Activated naive CD8-positive, alpha-beta T cell treated with anti-CD3 and anti-CD28 coated beads for 36 hours (primary cell): ENCODE measurements around the gene TGM3. TPM values are rescaled to one million over a fixed set of nuclear protein-coding genes. Genes with fewer than 3 reads are reported as not detected.
A peak's percentile ranks its signal among the peaks of the same experiment; 100 is the strongest.

ENCODE experiments used
- DNase-seq: peaks from one replicate; pipeline ENCODE4 v3.0.0; 2021
- H3K27ac Mint-ChIP-seq: one replicate; pipeline ENCODE4 v1.8.0; 2022; ENCODE audit warnings: mild to moderate bottlenecking, moderate library complexity, mixed read lengths
- H3K27me3 Mint-ChIP-seq: one replicate; pipeline ENCODE4 v1.8.0; 2022; ENCODE audit warnings: mild to moderate bottlenecking, mixed read lengths
- H3K36me3 Mint-ChIP-seq: one replicate; pipeline ENCODE4 v1.8.0; 2021; ENCODE audit warnings: mild to moderate bottlenecking, mixed read lengths
- H3K4me1 Mint-ChIP-seq: one replicate; pipeline ENCODE4 v1.8.0; 2021; ENCODE audit warnings: mixed read lengths
- H3K4me3 Mint-ChIP-seq: one replicate; pipeline ENCODE4 v1.8.0; 2022; ENCODE audit warnings: mild to moderate bottlenecking, moderate library complexity, mixed read lengths
- H3K9me3 Mint-ChIP-seq: one replicate; pipeline ENCODE4 v1.8.0; 2022; ENCODE audit warnings: mixed read lengths
- total RNA-seq, 2 experiments: library from RNA; stranded (reverse); gene quantifications; one replicate each; pipeline ENCODE4 v1.2.3, GENCODE V29; 2021

The TGM3 gene
- total RNA-seq, 2 experiments from 2014 or later: not detected

DNA sequence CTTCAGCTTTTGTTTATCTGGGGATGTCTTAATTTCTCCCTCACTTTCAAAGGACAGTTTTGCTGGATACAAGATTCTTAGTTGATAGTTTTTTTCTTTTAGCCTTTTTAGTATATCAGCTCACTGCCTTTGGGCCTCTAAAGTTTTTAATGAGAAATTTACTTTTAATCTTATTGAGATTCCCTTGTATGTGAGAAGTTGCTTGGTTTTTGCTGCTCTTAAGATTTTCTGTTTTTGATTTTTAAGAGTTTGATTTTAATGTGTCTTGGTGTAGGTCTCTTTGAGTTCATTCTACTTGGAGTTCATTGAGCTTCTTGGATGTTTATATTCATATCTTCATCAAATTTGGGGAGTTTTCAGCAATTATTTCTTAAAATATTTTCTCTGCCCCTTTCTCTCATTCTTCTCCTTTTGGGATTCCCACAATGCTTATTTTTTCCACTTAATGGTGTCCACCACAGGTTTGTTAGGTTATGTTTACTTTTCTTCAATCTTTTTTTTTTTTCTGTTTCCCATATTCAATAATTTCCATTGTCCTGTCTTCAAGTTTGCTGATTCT is 65.3 kb downstream of the TGM3 start:
- peaks cover 27% of the 10 kb centered on the region for H3K27me3 Mint-ChIP-seq
- H3K4me1 Mint-ChIP-seq: no peaks in the 10 kb centered on the region
- peaks cover 23% of the 10 kb centered on the region for H3K9me3 Mint-ChIP-seq
- no peak overlapping the region for H3K4me3 Mint-ChIP-seq
- H3K27ac Mint-ChIP-seq: no peak overlapping the region
- peaks cover 3% of the 10 kb centered on the region for H3K36me3 Mint-ChIP-seq
- no peak for DNase-seq

DNA sequence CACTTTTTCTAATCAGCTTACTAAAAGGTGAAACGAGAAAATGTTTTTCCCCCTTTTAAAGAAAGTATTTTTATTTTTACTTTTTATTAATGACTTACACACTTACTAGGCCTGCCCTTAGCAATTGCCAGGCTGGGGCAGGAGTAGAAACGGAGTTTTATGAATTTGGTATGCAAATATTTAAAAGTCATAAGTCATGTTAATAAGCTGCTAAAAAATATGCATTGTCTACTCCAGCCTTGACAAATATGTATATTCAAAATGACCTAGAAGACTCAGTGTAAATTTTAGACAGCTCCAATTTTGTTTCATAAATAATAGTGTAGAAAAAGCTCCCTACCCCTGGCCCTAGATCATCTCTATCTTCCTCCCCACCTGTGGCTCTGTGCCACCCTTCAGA is 67.4 kb downstream of the TGM3 start:
- no peak for DNase-seq
- no peaks in the 10 kb centered on the region for H3K4me1 Mint-ChIP-seq
- H3K27me3 Mint-ChIP-seq: peaks cover 39% of the 10 kb centered on the region
- H3K36me3 Mint-ChIP-seq: peaks cover 3% of the 10 kb centered on the region
- H3K4me3 Mint-ChIP-seq: no peak overlapping the region
- peaks cover 23% of the 10 kb centered on the region for H3K9me3 Mint-ChIP-seq
- no peak overlapping the region for H3K27ac Mint-ChIP-seq

DNA sequence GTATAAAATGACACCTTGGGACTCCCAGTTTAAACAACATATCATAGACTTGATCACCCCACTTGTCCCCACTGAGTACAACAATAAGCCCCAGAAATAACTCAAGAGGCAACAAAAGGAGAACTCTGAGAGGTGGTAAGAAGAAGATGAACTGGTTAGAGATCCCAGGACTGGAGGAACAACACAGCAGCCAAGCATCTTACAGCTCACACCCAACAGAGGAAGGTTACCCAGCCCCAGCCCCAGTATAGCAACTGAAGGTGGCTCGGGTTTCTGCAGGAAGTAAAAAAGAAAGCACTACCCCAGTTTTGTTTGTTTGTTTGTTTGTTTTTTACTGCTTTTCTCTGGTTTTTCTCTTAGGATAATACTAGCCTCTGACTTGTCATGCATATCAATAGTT is 67.8 kb downstream of the TGM3 start:
- no peak overlapping the region for H3K27ac Mint-ChIP-seq
- peaks cover 23% of the 10 kb centered on the region for H3K9me3 Mint-ChIP-seq
- peaks cover 43% of the 10 kb centered on the region for H3K27me3 Mint-ChIP-seq
- H3K4me1 Mint-ChIP-seq: no peaks in the 10 kb centered on the region
- no peak for DNase-seq
- peaks cover 3% of the 10 kb centered on the region for H3K36me3 Mint-ChIP-seq
- H3K4me3 Mint-ChIP-seq: no peak overlapping the region

DNA sequence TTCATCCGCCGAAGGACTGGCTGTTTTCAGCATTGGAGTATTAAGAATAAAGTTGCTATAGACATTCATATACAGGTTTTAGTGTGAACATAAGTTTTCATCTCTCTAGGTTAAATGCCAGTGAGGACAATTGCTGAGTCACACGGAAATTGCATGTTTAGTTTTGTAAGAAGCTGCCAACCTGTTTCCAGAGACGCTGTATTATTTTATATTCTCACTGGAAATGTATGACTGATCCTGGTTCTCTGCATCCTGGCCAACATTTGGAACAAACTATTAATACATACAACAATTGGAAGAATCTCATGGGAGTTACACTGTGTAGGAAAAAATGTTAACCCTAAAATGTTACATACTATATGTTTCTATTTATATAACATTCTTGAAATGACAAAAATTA is 68.2 kb downstream of the TGM3 start:
- no peak overlapping the region for H3K27ac Mint-ChIP-seq
- no peaks in the 10 kb centered on the region for H3K4me1 Mint-ChIP-seq
- peaks cover 45% of the 10 kb centered on the region for H3K27me3 Mint-ChIP-seq
- H3K9me3 Mint-ChIP-seq: peaks cover 23% of the 10 kb centered on the region
- DNase-seq: no peak
- peaks cover 3% of the 10 kb centered on the region for H3K36me3 Mint-ChIP-seq
- H3K4me3 Mint-ChIP-seq: no peak overlapping the region

DNA sequence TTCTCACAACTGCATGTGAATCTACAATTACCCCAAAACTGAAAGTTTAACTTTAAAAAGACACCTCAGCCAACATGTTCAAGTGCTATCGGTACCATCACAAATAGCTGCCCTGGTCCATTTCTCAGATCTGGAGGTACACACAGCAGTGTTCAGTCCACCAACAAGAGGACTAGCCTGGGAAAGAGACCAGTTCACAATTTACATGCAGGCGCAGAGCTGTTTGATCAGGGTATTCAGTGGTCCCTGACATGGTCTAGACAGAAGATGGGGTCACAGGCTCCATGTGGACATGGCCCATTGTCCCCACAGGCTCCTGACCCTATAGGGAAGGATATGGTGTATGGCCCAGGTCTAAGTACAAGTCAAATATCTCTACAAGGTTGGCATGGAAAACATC is 69.3 kb downstream of the TGM3 start:
- H3K27ac Mint-ChIP-seq: no peak overlapping the region
- peaks cover 3% of the 10 kb centered on the region for H3K36me3 Mint-ChIP-seq
- DNase-seq: no peak
- H3K27me3 Mint-ChIP-seq: peaks cover 48% of the 10 kb centered on the region
- peaks cover 19% of the 10 kb centered on the region for H3K9me3 Mint-ChIP-seq
- H3K4me1 Mint-ChIP-seq: no peaks in the 10 kb centered on the region
- H3K4me3 Mint-ChIP-seq: no peak overlapping the region

DNA sequence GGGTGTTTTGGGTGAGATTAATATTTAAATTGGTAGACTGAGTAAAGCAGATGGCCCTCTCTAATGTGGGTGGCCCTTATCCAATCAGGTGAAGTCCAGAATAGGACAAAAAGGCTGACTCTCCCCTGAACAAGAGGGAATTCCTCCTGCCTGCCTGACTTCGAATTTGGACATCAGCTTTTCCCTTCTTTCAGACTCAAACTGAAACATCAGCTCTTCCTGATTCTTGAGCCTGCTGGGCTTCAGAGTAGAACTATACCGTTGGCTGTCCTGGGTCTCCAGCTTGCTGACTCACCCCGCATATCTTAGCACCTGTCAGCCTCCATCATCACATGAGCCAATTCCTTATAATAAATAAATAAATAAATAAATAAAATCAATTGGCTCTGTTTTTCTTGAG is 69.9 kb downstream of the TGM3 start:
- peaks cover 16% of the 10 kb centered on the region for H3K9me3 Mint-ChIP-seq
- no peak overlapping the region for H3K4me3 Mint-ChIP-seq
- peaks cover 53% of the 10 kb centered on the region for H3K27me3 Mint-ChIP-seq
- H3K27ac Mint-ChIP-seq: no peak overlapping the region
- peaks cover 3% of the 10 kb centered on the region for H3K36me3 Mint-ChIP-seq
- H3K4me1 Mint-ChIP-seq: no peaks in the 10 kb centered on the region
- no peak for DNase-seq

DNA sequence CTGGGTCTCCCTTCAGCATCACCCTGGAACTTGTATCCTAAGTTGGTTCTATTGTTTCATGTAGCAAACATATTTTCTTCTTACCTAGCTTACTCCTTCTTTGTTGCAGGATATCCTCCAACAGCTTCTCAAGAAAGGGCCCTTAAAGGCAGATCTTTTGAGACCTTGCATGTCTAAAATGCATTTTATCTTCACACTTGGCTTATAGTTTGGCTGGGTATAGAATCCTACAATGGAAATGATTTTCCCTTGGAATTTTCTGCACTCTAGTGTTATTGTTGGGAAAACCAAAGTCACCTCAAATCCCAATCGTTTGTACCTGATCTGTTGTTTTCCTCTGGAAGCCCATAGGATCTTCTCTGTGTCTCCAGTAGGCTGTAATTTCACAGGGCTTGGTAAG is 72.8 kb downstream of the TGM3 start:
- Mint-ChIP-seq H3K27ac (no peak overlapping the region), H3K36me3 (no peaks in the 10 kb centered on the region), H3K4me1 (no peaks in the 10 kb centered on the region), H3K27me3 (peaks cover 73% of the 10 kb centered on the region), H3K9me3 (peaks cover 3% of the 10 kb centered on the region), H3K4me3 (no peak overlapping the region)
- no peak for DNase-seq

DNA sequence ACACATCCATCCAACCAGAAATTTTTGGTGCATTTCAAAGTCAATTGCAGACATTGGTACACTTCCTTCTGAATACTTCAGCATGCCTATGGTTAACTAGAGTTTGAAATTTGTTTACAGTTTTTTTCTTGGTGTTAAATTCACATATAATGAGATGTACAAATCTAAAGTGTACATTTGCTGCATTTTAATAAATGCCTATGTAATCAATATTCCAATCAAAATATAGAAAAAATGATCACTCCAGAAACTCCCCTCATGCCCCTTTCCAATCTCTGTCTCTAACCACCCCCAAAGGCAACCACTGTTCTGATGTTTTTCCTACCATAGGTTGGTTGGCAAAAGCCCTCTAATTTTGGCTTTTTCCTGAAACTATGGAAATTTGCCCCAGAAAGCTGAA is 77.3 kb downstream of the TGM3 start:
- Mint-ChIP-seq H3K36me3 (no peaks in the 10 kb centered on the region), H3K4me3 (no peak overlapping the region), H3K4me1 (no peaks in the 10 kb centered on the region), H3K27ac (no peak overlapping the region), H3K9me3 (peaks cover 3% of the 10 kb centered on the region), H3K27me3 (peaks cover 79% of the 10 kb centered on the region)
- no peak for DNase-seq

DNA sequence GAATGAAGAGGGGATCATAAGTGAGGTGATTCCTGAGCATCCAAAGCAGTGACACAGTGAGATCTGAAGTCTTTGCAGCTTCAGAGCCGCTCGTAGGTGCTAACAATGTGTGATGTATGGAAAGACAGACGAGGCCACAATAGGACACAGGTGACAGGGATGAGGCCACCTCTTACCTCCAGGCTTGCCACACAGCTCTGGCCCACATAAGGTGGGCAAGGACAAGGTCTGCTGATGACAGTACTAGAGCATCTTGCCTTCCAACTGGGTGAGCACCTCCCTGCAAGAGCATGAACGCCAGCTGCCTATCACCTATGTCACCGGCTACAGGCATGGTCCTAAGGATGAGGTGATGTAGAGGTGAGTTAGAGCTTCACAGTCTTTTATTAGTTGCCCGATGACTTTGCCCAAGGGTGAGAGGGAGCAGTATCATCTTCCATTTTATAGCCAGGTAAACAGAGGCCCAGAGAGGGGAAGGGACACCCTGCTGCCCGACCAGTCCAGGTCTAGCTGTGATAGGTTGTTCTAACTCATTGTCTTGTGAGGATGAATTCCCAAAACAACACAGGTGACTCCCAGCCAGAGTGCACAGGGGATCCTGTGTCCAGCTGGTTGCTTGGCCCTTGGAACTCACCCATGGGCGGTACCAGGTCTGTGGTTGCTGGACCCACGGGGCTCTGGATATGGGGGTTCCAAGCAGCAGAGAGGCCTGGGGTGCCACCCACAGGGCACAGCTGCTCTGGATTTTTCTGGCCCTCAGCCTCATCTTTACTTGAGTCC is 78.7 kb downstream of the TGM3 start:
- no peak overlapping the region for H3K27ac Mint-ChIP-seq

DNA sequence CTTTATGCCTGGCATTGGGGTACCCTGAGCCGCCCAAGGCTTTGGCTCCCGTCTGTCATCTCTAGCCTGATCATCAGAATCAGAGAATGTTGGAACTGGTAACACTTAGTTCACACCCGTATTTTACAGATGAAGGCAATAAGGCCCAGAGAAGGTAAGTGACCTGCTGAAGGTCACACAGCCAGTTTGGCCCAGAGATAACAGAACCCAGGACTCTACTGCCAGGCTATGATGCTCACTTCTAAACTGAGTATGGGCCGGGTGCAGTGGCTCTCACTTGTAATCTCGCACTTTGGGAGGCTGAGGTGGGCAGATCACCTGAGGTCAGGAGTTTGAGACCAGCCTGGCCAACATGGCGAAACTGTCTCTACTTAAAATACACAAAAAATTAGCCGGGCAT is 83.1 kb downstream of the TGM3 start:
- Mint-ChIP-seq H3K4me3 (no peak overlapping the region), H3K9me3 (no peaks in the 10 kb centered on the region), H3K27me3 (peaks cover 48% of the 10 kb centered on the region), H3K36me3 (no peaks in the 10 kb centered on the region), H3K4me1 (peaks cover 16% of the 10 kb centered on the region), H3K27ac (no peak overlapping the region)
- DNase-seq: no peak

More for the DNA sequence above, 78.7 kb downstream of the TGM3 start:
- Mint-ChIP-seq H3K9me3 (no peaks in the 10 kb centered on the region), H3K4me1 (peaks cover 11% of the 10 kb centered on the region), H3K27me3 (peaks cover 75% of the 10 kb centered on the region), H3K4me3 (no peak overlapping the region), H3K36me3 (no peaks in the 10 kb centered on the region)
- no peak for DNase-seq

DNA sequence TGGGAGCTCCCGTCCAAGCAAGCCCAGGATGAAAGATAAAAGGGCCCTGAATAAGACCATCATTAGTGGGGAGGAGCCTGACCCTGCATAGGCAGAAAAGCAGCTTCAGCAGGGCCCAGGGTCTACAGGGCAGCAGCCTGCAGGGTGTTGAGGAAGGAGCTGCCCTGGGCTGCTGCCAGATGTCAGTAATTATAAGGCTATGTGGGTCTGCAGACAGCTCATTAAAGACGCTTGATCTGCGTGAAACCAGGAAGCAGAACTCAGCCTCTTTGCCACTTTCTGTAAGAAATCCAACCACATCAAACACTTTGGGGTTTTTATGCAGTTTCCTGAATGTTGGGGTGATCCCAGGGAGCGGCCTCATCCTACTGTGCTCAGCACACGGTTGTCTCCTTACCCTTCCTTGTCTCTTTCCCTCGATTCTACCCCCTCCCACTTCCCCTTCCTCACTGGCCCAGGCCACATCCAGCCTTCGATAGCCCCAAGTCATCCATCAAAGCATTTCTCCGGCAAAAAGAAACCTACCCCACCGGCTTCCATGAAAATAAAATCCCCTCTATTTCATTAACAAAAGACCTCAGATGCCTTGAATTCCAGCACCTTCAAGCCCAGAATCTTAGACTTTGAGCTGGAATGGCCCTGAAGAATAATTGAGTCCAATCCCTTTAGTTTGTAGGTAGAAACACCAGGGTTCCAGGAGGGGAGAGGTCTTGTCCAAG is 83.9 kb downstream of the TGM3 start:
- Mint-ChIP-seq H3K36me3 (no peaks in the 10 kb centered on the region), H3K27ac (no peak overlapping the region), H3K4me3 (no peak overlapping the region), H3K27me3 (peaks cover 40% of the 10 kb centered on the region), H3K4me1 (peaks cover 18% of the 10 kb centered on the region), H3K9me3 (no peaks in the 10 kb centered on the region)
- peak; percentile 27 for DNase-seq

DNA sequence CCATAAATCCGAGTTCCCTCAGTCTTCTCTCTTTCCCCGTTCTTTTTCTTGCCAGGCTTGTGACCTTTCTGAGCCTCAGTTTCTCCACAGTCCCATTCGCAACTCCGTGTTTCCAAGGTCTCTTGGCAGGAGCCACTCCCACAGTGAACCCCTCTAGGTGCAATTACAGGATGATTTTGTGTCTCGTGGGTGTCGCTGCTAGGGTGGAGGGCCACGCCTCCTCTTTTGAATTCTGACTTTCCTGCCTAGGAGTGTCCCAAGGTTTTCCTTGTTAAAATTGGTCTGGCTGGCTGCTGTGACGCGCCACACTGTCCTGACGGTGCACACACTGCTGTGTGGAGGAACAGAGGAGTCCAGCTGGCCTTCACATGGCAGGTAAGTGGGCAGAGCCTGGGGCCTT is 84.8 kb downstream of the TGM3 start, which contains the start of gene TGM6:
TGM6 (plus strand) TSS at position 301 of the 400 bp plus-strand sequence; CDS start at position 369, 68 bp downstream.
- no peaks in the 10 kb centered on the region for H3K36me3 Mint-ChIP-seq
- no peak within 1 kb of the TSS for H3K27ac Mint-ChIP-seq
- no peaks in the 10 kb centered on the region for H3K9me3 Mint-ChIP-seq
- no peak within 1 kb of the TSS for H3K4me3 Mint-ChIP-seq
- DNase-seq: no peak
- H3K27me3 Mint-ChIP-seq: peaks cover 39% of the 10 kb centered on the region
- peaks cover 20% of the 10 kb centered on the region for H3K4me1 Mint-ChIP-seq

DNA sequence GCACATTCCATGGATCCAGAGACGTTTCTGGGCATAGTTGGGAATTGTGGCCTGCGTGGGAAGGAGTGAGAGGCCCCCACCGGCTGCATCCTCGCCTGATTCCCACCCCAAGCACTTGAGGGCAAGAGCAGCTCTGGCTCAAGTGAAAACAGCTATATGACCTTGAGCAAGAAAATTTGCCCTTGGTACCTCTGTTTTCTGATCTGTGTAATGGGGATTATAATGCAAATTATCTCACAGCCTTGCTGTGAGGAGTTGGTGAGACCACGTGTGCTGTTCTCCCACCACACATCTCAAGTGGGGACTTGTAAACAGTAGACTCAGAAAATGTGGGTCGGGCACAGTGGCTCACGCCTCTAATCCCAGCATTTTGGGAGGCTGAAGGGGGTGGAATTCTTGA is 85.5 kb downstream of the TGM3 start:
- peaks cover 20% of the 10 kb centered on the region for H3K4me1 Mint-ChIP-seq
- peaks cover 33% of the 10 kb centered on the region for H3K27me3 Mint-ChIP-seq
- no peaks in the 10 kb centered on the region for H3K36me3 Mint-ChIP-seq
- H3K9me3 Mint-ChIP-seq: peaks cover 2% of the 10 kb centered on the region
- H3K4me3 Mint-ChIP-seq: no peak overlapping the region
- no peak for DNase-seq
- no peak overlapping the region for H3K27ac Mint-ChIP-seq

DNA sequence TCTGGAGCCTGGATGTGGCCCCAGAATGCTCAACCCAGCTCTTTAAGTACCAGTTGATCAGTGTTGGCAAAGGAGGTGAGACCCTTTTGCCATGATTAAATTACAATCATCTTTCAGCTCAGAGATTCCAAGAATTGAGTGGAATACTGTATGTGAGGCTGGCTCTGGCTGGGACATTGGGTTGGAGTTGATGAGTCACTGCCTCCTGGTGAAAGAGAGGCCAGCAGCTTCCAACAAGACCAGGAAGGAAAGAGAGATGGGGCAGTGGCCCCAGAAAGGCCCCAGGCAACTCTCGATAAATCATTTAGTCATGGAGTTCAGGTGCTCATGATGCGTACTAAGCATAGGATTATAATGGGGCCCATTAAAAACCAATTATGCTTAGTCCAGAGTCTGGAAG is 87.0 kb downstream of the TGM3 start:
- DNase-seq: no peak
- Mint-ChIP-seq H3K4me3 (no peak overlapping the region), H3K9me3 (peaks cover 8% of the 10 kb centered on the region), H3K4me1 (peaks cover 23% of the 10 kb centered on the region), H3K27ac (no peak overlapping the region), H3K36me3 (no peaks in the 10 kb centered on the region), H3K27me3 (peaks cover 20% of the 10 kb centered on the region)

DNA sequence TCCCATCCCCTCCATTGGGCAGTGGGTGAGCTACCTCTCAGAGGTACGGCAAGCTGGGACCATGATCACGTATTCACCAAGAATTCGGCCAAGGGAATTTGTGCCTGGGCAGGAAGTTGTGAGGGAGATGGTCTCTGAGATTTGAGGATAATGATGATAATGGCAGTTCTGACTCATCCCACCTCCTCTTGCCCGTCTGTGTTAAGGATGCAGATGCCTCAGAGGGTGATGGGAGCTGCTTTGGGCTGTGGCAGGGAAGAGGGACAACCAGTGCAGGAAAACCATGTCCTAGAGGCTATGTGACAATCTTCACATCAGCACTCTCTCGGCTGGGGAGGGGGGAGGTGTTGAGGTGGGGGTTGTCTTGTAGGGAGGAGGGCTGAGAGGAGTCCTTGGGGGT is 89.2 kb downstream of the TGM3 start:
- Mint-ChIP-seq H3K4me1 (peaks cover 7% of the 10 kb centered on the region), H3K4me3 (no peak overlapping the region), H3K9me3 (peaks cover 10% of the 10 kb centered on the region), H3K27me3 (peaks cover 8% of the 10 kb centered on the region), H3K27ac (no peak overlapping the region), H3K36me3 (no peaks in the 10 kb centered on the region)
- DNase-seq: no peak
